Stimulated activated CD8-positive, alpha-beta memory T cell treated with anti-CD3 and anti-CD28 coated beads, Interleukin-2, amount 100 ng/mL, for 1 hour (primary cell): ENCODE results near the gene ECT2L.

Experiments used
- DNase-seq, 2 donors: peaks; one replicate each; pipeline ENCODE4 v3.0.0-alpha.2; 2020; ENCODE audit warnings: low read depth in 2 of 2

ECT2L gene

GRCh38 chr6:138805016-138805765 is 9.3 kb downstream of the ECT2L start:
- DNase-seq = no peak

- no peak for DNase-seq
These were observed 11.0 kb downstream of the ECT2L start for GRCh38 chr6:138806889-138807288.

GRCh38 chr6:138809677-138810076 is 13.8 kb downstream of the ECT2L start:
- DNase-seq = no peak

- no peak for DNase-seq
These were observed 16.0 kb downstream of the ECT2L start for GRCh38 chr6:138811866-138812265.

- DNase-seq = no peak
These were observed 18.4 kb downstream of the ECT2L start for GRCh38 chr6:138814179-138814834.

GRCh38 chr6:138815221-138815620 is 19.3 kb downstream of the ECT2L start:
- no peak for DNase-seq

GRCh38 chr6:138815797-138816528 is 20.1 kb downstream of the ECT2L start:
- DNase-seq = no peak

GRCh38 chr6:138817799-138818198 is 21.9 kb downstream of the ECT2L start:
- DNase-seq = no peak

GRCh38 chr6:138818496-138819194 is 22.8 kb downstream of the ECT2L start:
- no peak for DNase-seq

- no peak for DNase-seq
These were observed 25.6 kb downstream of the ECT2L start for GRCh38 chr6:138821519-138821918.

- no peak for DNase-seq
These were observed 28.7 kb downstream of the ECT2L start for GRCh38 chr6:138824482-138825144.

- no peak for DNase-seq
These were observed 34.4 kb downstream of the ECT2L start for GRCh38 chr6:138830248-138830647.

GRCh38 chr6:138832182-138832581 is 36.3 kb downstream of the ECT2L start:
- no peak for DNase-seq

GRCh38 chr6:138833816-138834539 is 38.1 kb downstream of the ECT2L start:
- no peak for DNase-seq

- DNase-seq = no peak
These were observed 41.4 kb downstream of the ECT2L start for GRCh38 chr6:138837246-138837645.

GRCh38 chr6:138844192-138844591 is 48.3 kb downstream of the ECT2L start:
- DNase-seq = no peak

GRCh38 chr6:138847884-138848283 is 52.0 kb downstream of the ECT2L start:
- no peak for DNase-seq

- no peak for DNase-seq
These were observed 52.6 kb downstream of the ECT2L start for GRCh38 chr6:138848461-138848860.

GRCh38 chr6:138849791-138850190 is 53.9 kb downstream of the ECT2L start:
- DNase-seq = no peak

GRCh38 chr6:138856654-138857053 is 60.8 kb downstream of the ECT2L start:
- DNase-seq = no peak

GRCh38 chr6:138857775-138858174 is 61.9 kb downstream of the ECT2L start:
- DNase-seq = no peak
